PC-9 (cell line): Measurements from ENCODE around the gene NLGN2.

ENCODE experiments used
- CTCF ChIP-seq: fragments of 200-600 bp; sonication (generic); conservative IDR thresholded peaks from 2 replicates; pipeline ENCODE4 v1.6.1; 2017; ENCODE audit warnings: mixed run types, antibody characterized with exemption, mild to moderate bottlenecking, moderate library complexity
- EZH2 ChIP-seq: fragments of 200-600 bp; sonication (generic); IDR thresholded peaks from 2 replicates; pipeline ENCODE4 v1.8.0; 2017; ENCODE audit warnings: antibody characterized with exemption, low read depth

- TF ChIP-seq CTCF (no peak), EZH2 (no peak)
Observed at GRCh38 chr17:7410634-7411426, 3.2 kb downstream of the NLGN2 start.
